Neutrophil (primary cell): ENCODE data around the gene ZSCAN25.

ENCODE experiments used
- H3K27ac ChIP-seq: fragments of 200-600 bp; sonication (generic); 2 replicates; pipeline ENCODE4 v1.5.1; 2016; ENCODE audit warnings: mild to moderate bottlenecking, moderate library complexity
- H3K27me3 ChIP-seq: fragments of 200-600 bp; sonication (generic); 2 replicates; pipeline ENCODE4 v1.6.0; 2016; ENCODE audit warnings: mild to moderate bottlenecking
- H3K36me3 ChIP-seq: fragments of 200-600 bp; sonication (generic); 2 replicates; pipeline ENCODE4 v1.5.1; 2017
- H3K4me1 ChIP-seq, 2 experiments: fragments of 200-600 bp in 1 of 2; sonication (generic) in 1 of 2; 1 replicate in 1 of 2; 2 replicates in 1 of 2; pipeline versions ENCODE4 v1.5.1 to v1.6.1; 2013 to 2016; ENCODE audit warnings: low read depth in 1 of 2, low read length in 1 of 2, mild to moderate bottlenecking in 1 of 2, moderate library complexity in 1 of 2; ENCODE audit not compliant: control insufficient read depth in 1 of 2, insufficient read depth in 1 of 2
- H3K4me3 ChIP-seq, 2 experiments: fragments of 200-600 bp in 1 of 2; sonication (generic) in 1 of 2; 1 replicate in 1 of 2; 2 replicates in 1 of 2; pipeline ENCODE4 v1.5.1; 2013 to 2016; ENCODE audit warnings: low read depth in 1 of 2, low read length in 1 of 2, mild to moderate bottlenecking in 1 of 2, moderate library complexity in 1 of 2
- H3K9me3 ChIP-seq: fragments of 200-600 bp; sonication (generic); 2 replicates; pipeline ENCODE4 v1.5.1; 2016
- CTCF ChIP-seq: fragments of 200-600 bp; sonication (generic); IDR thresholded peaks from 2 replicates; pipeline ENCODE4 v1.5.1; 2016; ENCODE audit warnings: antibody characterized with exemption

The ZSCAN25 gene

GRCh38 chr7:99639267-99639666 lies 22.5 kb downstream of the ZSCAN25 start:
- Histone ChIP-seq H3K9me3 (no peaks in the 10 kb centered on the region), H3K4me3 (no peak overlapping the region), H3K4me1 (peaks cover 0 to 5% of the 10 kb centered on the region in 2 experiments), H3K27me3 (no peaks in the 10 kb centered on the region), H3K36me3 (no peaks in the 10 kb centered on the region), H3K27ac (no peak overlapping the region)
- no peak for TF ChIP-seq CTCF

- Histone ChIP-seq H3K4me3 (no peak overlapping the region), H3K4me1 (peaks cover 0 to 5% of the 10 kb centered on the region in 2 experiments), H3K27me3 (no peaks in the 10 kb centered on the region), H3K27ac (no peak overlapping the region), H3K36me3 (no peaks in the 10 kb centered on the region), H3K9me3 (no peaks in the 10 kb centered on the region)
- no peak for TF ChIP-seq CTCF
Observed at GRCh38 chr7:99642027-99642426, 25.3 kb downstream of the ZSCAN25 start.

- H3K9me3 ChIP-seq = no peaks in the 10 kb centered on the region
- no peak overlapping the region for H3K27ac ChIP-seq
- H3K4me3 ChIP-seq = no peak overlapping the region
- no peaks in the 10 kb centered on the region for H3K27me3 ChIP-seq
- H3K36me3 ChIP-seq = no peaks in the 10 kb centered on the region
- no peaks in the 10 kb centered on the region for H3K4me1 ChIP-seq
- no peak for TF ChIP-seq CTCF
Observed at GRCh38 chr7:99643464-99643863, 26.7 kb downstream of the ZSCAN25 start.

GRCh38 chr7:99644431-99644830 lies 27.7 kb downstream of the ZSCAN25 start:
- TF ChIP-seq CTCF = no peak
- Histone ChIP-seq H3K27ac (no peak overlapping the region), H3K36me3 (no peaks in the 10 kb centered on the region)

GRCh38 chr7:99645590-99645989 lies 28.8 kb downstream of the ZSCAN25 start:
- Histone ChIP-seq H3K4me3 (no peak overlapping the region), H3K27me3 (no peaks in the 10 kb centered on the region), H3K36me3 (no peaks in the 10 kb centered on the region), H3K27ac (no peak overlapping the region), H3K9me3 (no peaks in the 10 kb centered on the region), H3K4me1 (no peaks in the 10 kb centered on the region)
- TF ChIP-seq CTCF = no peak

More at GRCh38 chr7:99644431-99644830, 27.7 kb downstream of the ZSCAN25 start:
- H3K27me3 ChIP-seq = no peaks in the 10 kb centered on the region
- no peaks in the 10 kb centered on the region for H3K9me3 ChIP-seq
- H3K4me1 ChIP-seq = no peaks in the 10 kb centered on the region
- H3K4me3 ChIP-seq = no peak overlapping the region

- Histone ChIP-seq H3K4me1 (no peaks in the 10 kb centered on the region), H3K4me3 (no peak overlapping the region), H3K9me3 (no peaks in the 10 kb centered on the region), H3K27ac (no peak overlapping the region), H3K27me3 (no peaks in the 10 kb centered on the region), H3K36me3 (no peaks in the 10 kb centered on the region)
- TF ChIP-seq CTCF = no peak
Observed at GRCh38 chr7:99648843-99649242, 32.1 kb downstream of the ZSCAN25 start.
